Activated naive CD4-positive, alpha-beta T cell treated with anti-CD3 and anti-CD28 coated beads, Interleukin-2, amount 50 U/mL, for 72 hours (primary cell): Measurements from ENCODE around the gene ADAM12. TPM values are rescaled to one million over a fixed set of nuclear protein-coding genes. Genes with fewer than 3 reads are reported as not detected.

Experiments
- ATAC-seq, 2 donors: fragments of 150-1000 bp; cut with Tn5 transposase; 2 replicates each; pipeline ENCODE4 v1.10.0; 2021; ENCODE audit warnings: mild to moderate bottlenecking in 2 of 2, moderate library complexity in 2 of 2
- DNase-seq, 2 donors: peaks; one replicate each; pipeline ENCODE4 v3.0.0; 2021 to 2022; ENCODE audit warnings: low spot score in 2 of 2
- H3K27ac Mint-ChIP-seq, 2 donors: one replicate each; pipeline ENCODE4 v1.8.0; 2022; ENCODE audit warnings: mild to moderate bottlenecking in 2 of 2, mixed read lengths in 2 of 2
- H3K36me3 Mint-ChIP-seq, 2 donors: one replicate each; pipeline ENCODE4 v1.8.0; 2022; ENCODE audit warnings: mixed read lengths in 2 of 2
- H3K9me3 Mint-ChIP-seq, 2 donors: one replicate each; pipeline ENCODE4 v1.8.0; 2022; ENCODE audit warnings: mixed read lengths in 2 of 2
- total RNA-seq, 2 donors: library from RNA; stranded (reverse); gene quantifications; one replicate each; pipeline ENCODE4 v1.2.3, GENCODE V29; 2022

ADAM12 gene
- total RNA-seq, 2 donors from 2014 or later: 0.32 to 1.2 TPM

GRCh38 chr10:126207313-126207771 lies 180.9 kb downstream of the ADAM12 start:
- H3K9me3 Mint-ChIP-seq: no peaks in the 10 kb centered on the region
- DNase-seq (no peak), ATAC-seq (no peak)
- H3K27ac Mint-ChIP-seq: no peak overlapping the region
- H3K36me3 Mint-ChIP-seq: no peaks in the 10 kb centered on the region

GRCh38 chr10:126205486-126206205 lies 182.6 kb downstream of the ADAM12 start:
- H3K9me3 Mint-ChIP-seq: peaks cover 6 to 8% of the 10 kb centered on the region in 2 donors
- H3K36me3 Mint-ChIP-seq: no peaks in the 10 kb centered on the region
- no peak for ATAC-seq

GRCh38 chr10:126204320-126204719 lies 184.0 kb downstream of the ADAM12 start:
- Mint-ChIP-seq H3K9me3 (peaks cover 6 to 8% of the 10 kb centered on the region in 2 donors), H3K36me3 (no peaks in the 10 kb centered on the region), H3K27ac (no peak overlapping the region)
- DNase-seq (no peak), ATAC-seq (no peak)

More at GRCh38 chr10:126205486-126206205, 182.6 kb downstream of the ADAM12 start:
- no peak overlapping the region for H3K27ac Mint-ChIP-seq
- no peak for DNase-seq

GRCh38 chr10:126203746-126204145 lies 184.5 kb downstream of the ADAM12 start:
- no peaks in the 10 kb centered on the region for H3K36me3 Mint-ChIP-seq
- no peak overlapping the region for H3K27ac Mint-ChIP-seq
- ATAC-seq (no peak), DNase-seq (no peak)
- peaks cover 6 to 8% of the 10 kb centered on the region in 2 donors for H3K9me3 Mint-ChIP-seq

GRCh38 chr10:126201603-126202002 lies 186.7 kb downstream of the ADAM12 start:
- DNase-seq (no peak), ATAC-seq (no peak)
- Mint-ChIP-seq H3K27ac (no peak overlapping the region), H3K36me3 (no peaks in the 10 kb centered on the region), H3K9me3 (peaks cover 6 to 8% of the 10 kb centered on the region in 2 donors)

GRCh38 chr10:126199221-126199998 lies 188.9 kb downstream of the ADAM12 start:
- DNase-seq (no peak), ATAC-seq (no peak)
- no peaks in the 10 kb centered on the region for H3K36me3 Mint-ChIP-seq
- no peak overlapping the region for H3K27ac Mint-ChIP-seq
- peaks cover 6 to 8% of the 10 kb centered on the region in 2 donors for H3K9me3 Mint-ChIP-seq

GRCh38 chr10:126198681-126199080 lies 189.6 kb downstream of the ADAM12 start:
- Mint-ChIP-seq H3K36me3 (no peaks in the 10 kb centered on the region), H3K27ac (no peak overlapping the region), H3K9me3 (peaks cover 6 to 8% of the 10 kb centered on the region in 2 donors)
- ATAC-seq (no peak), DNase-seq (no peak)

GRCh38 chr10:126197036-126197543 lies 191.2 kb downstream of the ADAM12 start:
- Mint-ChIP-seq H3K36me3 (no peaks in the 10 kb centered on the region), H3K9me3 (peaks cover 6 to 8% of the 10 kb centered on the region in 2 donors), H3K27ac (no peak overlapping the region)
- ATAC-seq (no peak), DNase-seq (no peak)

- DNase-seq: no peak
- Mint-ChIP-seq H3K9me3 (peaks cover 4 to 6% of the 10 kb centered on the region in 2 donors), H3K36me3 (no peaks in the 10 kb centered on the region), H3K27ac (no peak overlapping the region)
- no peak for ATAC-seq
Observed at GRCh38 chr10:126196281-126196680, 192.0 kb downstream of the ADAM12 start.

- no peak overlapping the region for H3K27ac Mint-ChIP-seq
- no peak for ATAC-seq
- no peaks in the 10 kb centered on the region for H3K36me3 Mint-ChIP-seq
Observed at GRCh38 chr10:126191192-126191591, 197.1 kb downstream of the ADAM12 start.

GRCh38 chr10:126188679-126189200 lies 199.5 kb downstream of the ADAM12 start:
- ATAC-seq (no peak), DNase-seq (no peak)
- Mint-ChIP-seq H3K27ac (no peak overlapping the region), H3K9me3 (peaks cover 0 to 5% of the 10 kb centered on the region in 2 donors), H3K36me3 (no peaks in the 10 kb centered on the region)

More at GRCh38 chr10:126191192-126191591, 197.1 kb downstream of the ADAM12 start:
- peaks cover 0 to 5% of the 10 kb centered on the region in 2 donors for H3K9me3 Mint-ChIP-seq
- no peak for DNase-seq

- Mint-ChIP-seq H3K27ac (no peak overlapping the region), H3K9me3 (peaks cover 0 to 5% of the 10 kb centered on the region in 2 donors), H3K36me3 (no peaks in the 10 kb centered on the region)
- ATAC-seq: no peak
- no peak for DNase-seq
Observed at GRCh38 chr10:126187399-126187798, 200.9 kb downstream of the ADAM12 start.

GRCh38 chr10:126186766-126187165 lies 201.5 kb downstream of the ADAM12 start:
- ATAC-seq: no peak

GRCh38 chr10:126185676-126186447 lies 202.4 kb downstream of the ADAM12 start:
- Mint-ChIP-seq H3K27ac (no peak overlapping the region), H3K36me3 (peaks cover 0 to 4% of the 10 kb centered on the region in 2 donors)

More at GRCh38 chr10:126186766-126187165, 201.5 kb downstream of the ADAM12 start:
- Mint-ChIP-seq H3K27ac (no peak overlapping the region), H3K9me3 (peaks cover 0 to 5% of the 10 kb centered on the region in 2 donors), H3K36me3 (peaks cover 0 to under 1% of the 10 kb centered on the region in 2 donors)
- DNase-seq: no peak

GRCh38 chr10:126181626-126182025 lies 206.7 kb downstream of the ADAM12 start:
- H3K36me3 Mint-ChIP-seq: peaks cover 0 to 4% of the 10 kb centered on the region in 2 donors
- H3K27ac Mint-ChIP-seq: no peak overlapping the region
- no peak for ATAC-seq
- no peak for DNase-seq
- no peaks in the 10 kb centered on the region for H3K9me3 Mint-ChIP-seq

More at GRCh38 chr10:126185676-126186447, 202.4 kb downstream of the ADAM12 start:
- DNase-seq: no peak
- no peak for ATAC-seq
- peaks cover 0 to 5% of the 10 kb centered on the region in 2 donors for H3K9me3 Mint-ChIP-seq

GRCh38 chr10:126179637-126180036 lies 208.6 kb downstream of the ADAM12 start:
- no peaks in the 10 kb centered on the region for H3K9me3 Mint-ChIP-seq

More at GRCh38 chr10:126179637-126180036, 208.6 kb downstream of the ADAM12 start:
- ATAC-seq (no peak), DNase-seq (no peak)
- Mint-ChIP-seq H3K36me3 (peaks cover 0 to 4% of the 10 kb centered on the region in 2 donors), H3K27ac (no peak overlapping the region)
